Smooth muscle cell (in vitro differentiated cells): ENCODE measurements around the gene LRRC61. TPM values are rescaled to one million over a fixed set of nuclear protein-coding genes. Genes with fewer than 3 reads are reported as not detected.
A peak's percentile ranks its signal among the peaks of the same experiment; 100 is the strongest.

Source experiments
- DNase-seq: peaks from one replicate; lab custom pipeline; 2025; ENCODE audit not compliant: unreplicated experiment; lab: John Stamatoyannopoulos, UW
- H2AFZ ChIP-seq: fragments of 200-600 bp; sonication (generic); 2 replicates; pipeline ENCODE4 v1.6.0; 2016; ENCODE audit warnings: antibody characterized with exemption, low read depth, mild to moderate bottlenecking
- H3F3A ChIP-seq: fragments of 200-600 bp; sonication (generic); 2 replicates; pipeline ENCODE4 v1.6.0; 2017; ENCODE audit warnings: antibody characterized with exemption, low read depth
- H3K27ac ChIP-seq: fragments of 200-600 bp; sonication (generic); 2 replicates; pipeline ENCODE4 v1.5.1; 2016; ENCODE audit warnings: low read depth, mild to moderate bottlenecking
- H3K27me3 ChIP-seq: fragments of 200-600 bp; sonication (generic); 2 replicates; pipeline ENCODE4 v1.6.1; 2016; ENCODE audit warnings: low read depth, mild to moderate bottlenecking
- H3K36me3 ChIP-seq: fragments of 200-600 bp; sonication (generic); 2 replicates; pipeline ENCODE4 v1.5.1; 2016; ENCODE audit warnings: low read depth
- H3K4me1 ChIP-seq: fragments of 200-600 bp; sonication (generic); 2 replicates; pipeline ENCODE4 v1.5.1; 2016; ENCODE audit warnings: low read depth
- H3K4me2 ChIP-seq: fragments of 200-600 bp; sonication (generic); 2 replicates; pipeline ENCODE4 v1.6.0; 2016; ENCODE audit warnings: mild to moderate bottlenecking
- H3K4me3 ChIP-seq: fragments of 200-600 bp; sonication (generic); 2 replicates; pipeline ENCODE4 v1.5.1; 2016; ENCODE audit warnings: mild to moderate bottlenecking
- H3K79me2 ChIP-seq: fragments of 200-600 bp; sonication (generic); 2 replicates; pipeline ENCODE4 v1.6.0; 2016; ENCODE audit warnings: low read depth, mild to moderate bottlenecking
- H3K9ac ChIP-seq: fragments of 200-600 bp; sonication (generic); 2 replicates; pipeline ENCODE4 v1.6.0; 2016; ENCODE audit warnings: low read depth
- H3K9me3 ChIP-seq: fragments of 200-600 bp; sonication (generic); replicated peaks from 2 replicates; pipeline ENCODE4 v1.5.1; 2016; ENCODE audit warnings: low read depth
- H4K20me1 ChIP-seq: fragments of 200-600 bp; sonication (generic); 2 replicates; pipeline ENCODE4 v1.6.0; 2016; ENCODE audit warnings: low read depth
- WGBS: methylation state at CpG from one replicate; pipeline ENCODE4 v1.1.7; 2016; ENCODE audit warnings: low lambda C conversion rate; 5-methylcytosine and 5-hydroxymethylcytosine counted together
- polyA plus RNA-seq: library from polyadenylated mRNA; unstranded; fragments of >200 nt; fragmentation: Nextera tagmentation; extraction: Ambion mirVana; gene quantifications from 2 replicates; pipeline ENCODE4 v1.2.1, GENCODE V29; 2016
- total RNA-seq: library from RNA; depleted of rRNA; stranded (reverse); fragments of >200 nt; gene quantifications from 2 replicates; pipeline ENCODE4 v1.2.3, GENCODE V29; 2014
- TF ChIP-seq, protein P1 (sequence below): fragments of 200-600 bp; sonication (generic); IDR thresholded peaks from 2 replicates; pipeline ENCODE4 v1.5.1; 2017; ENCODE audit warnings: borderline replicate concordance, mild to moderate bottlenecking, antibody characterized with exemption; ENCODE audit not compliant: insufficient read depth, poor library complexity, severe bottlenecking

The LRRC61 gene
- total and polyA plus RNA-seq, 2 experiments from 2014 or later: 6.9 to 14.7 TPM

DNA sequence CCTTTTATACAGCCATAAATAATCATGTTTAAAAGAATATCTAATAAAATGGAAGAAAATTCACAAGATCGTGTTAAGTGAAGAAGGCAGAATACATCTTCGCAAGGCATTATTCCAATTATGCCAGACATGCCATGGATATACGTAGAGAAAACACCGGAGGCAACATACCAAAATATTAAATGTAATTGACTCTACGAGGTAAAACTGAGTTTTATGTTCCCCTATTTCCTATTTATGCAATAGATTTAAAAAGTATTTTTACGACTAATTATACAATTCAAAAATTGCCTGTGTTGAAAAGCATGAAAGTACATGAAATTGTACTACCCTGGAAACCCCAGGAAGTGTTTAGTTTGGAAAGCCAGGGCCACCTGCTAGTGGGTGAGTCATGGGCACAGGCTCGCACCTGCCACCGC is 44.5 kb downstream of the LRRC61 start:
- no peaks in the 10 kb centered on the region for H3K27me3 ChIP-seq
- peak overlapping the region; percentile 79 for H3K4me3 ChIP-seq
- H3K79me2 ChIP-seq: peaks cover 15% of the 10 kb centered on the region
- H2AFZ ChIP-seq: peak overlapping the region; percentile 93
- H4K20me1 ChIP-seq: peaks cover 5% of the 10 kb centered on the region
- WGBS: 61% methylated on average over 8 of the region's 8 CpGs
- H3K9ac ChIP-seq: no peak overlapping the region
- H3K36me3 ChIP-seq: no peaks in the 10 kb centered on the region
- H3K9me3 ChIP-seq: no peaks in the 10 kb centered on the region
- DNase-seq: no peak
- TF ChIP-seq, protein P1, sequence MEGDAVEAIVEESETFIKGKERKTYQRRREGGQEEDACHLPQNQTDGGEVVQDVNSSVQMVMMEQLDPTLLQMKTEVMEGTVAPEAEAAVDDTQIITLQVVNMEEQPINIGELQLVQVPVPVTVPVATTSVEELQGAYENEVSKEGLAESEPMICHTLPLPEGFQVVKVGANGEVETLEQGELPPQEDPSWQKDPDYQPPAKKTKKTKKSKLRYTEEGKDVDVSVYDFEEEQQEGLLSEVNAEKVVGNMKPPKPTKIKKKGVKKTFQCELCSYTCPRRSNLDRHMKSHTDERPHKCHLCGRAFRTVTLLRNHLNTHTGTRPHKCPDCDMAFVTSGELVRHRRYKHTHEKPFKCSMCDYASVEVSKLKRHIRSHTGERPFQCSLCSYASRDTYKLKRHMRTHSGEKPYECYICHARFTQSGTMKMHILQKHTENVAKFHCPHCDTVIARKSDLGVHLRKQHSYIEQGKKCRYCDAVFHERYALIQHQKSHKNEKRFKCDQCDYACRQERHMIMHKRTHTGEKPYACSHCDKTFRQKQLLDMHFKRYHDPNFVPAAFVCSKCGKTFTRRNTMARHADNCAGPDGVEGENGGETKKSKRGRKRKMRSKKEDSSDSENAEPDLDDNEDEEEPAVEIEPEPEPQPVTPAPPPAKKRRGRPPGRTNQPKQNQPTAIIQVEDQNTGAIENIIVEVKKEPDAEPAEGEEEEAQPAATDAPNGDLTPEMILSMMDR: no peak
- peaks cover 21% of the 10 kb centered on the region for H3K4me1 ChIP-seq
- H3K27ac ChIP-seq: peak overlapping the region; percentile 91
- peaks cover 18% of the 10 kb centered on the region for H3F3A ChIP-seq
- H3K4me2 ChIP-seq: peak overlapping the region; percentile 97

DNA sequence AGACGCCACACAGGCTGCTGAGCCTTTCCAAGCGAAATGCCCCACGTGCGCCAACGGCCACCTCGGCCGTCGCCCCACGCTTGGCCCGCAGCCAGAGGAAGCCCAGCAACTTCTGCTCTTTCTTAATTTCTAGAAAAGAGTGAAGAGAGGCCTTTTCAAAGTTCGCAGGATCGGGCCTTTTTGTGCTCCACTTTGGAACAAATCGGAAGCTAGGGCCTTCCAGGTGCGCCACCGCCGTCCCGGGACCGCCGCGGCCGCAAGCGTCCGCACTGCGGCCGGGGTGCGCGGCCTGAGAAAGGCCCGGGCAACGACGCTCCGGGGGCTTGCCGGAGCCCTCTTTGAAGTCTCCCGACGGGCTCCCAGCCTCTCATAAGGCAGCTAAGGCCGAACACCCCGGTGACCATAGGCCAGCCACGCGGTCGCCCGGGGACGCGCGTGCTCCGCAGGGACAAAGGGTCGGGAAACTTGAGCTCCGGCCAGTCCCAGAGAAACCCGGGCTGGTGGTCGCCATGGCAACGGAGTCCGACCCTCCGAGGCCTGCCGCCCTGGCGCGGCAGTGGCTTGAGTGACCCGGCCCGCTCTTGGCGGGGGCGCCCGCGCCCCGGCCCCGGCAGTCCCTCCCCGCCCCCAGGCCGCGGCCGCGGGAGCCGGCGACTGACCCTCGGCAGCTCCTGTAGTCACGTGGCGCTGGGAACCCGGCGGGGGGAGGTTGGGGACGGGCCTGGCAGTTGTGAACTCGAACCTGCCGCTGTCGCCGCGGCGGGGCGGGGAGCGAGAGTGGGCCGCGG is 45.1 kb downstream of the LRRC61 start, which contains the start of gene REPIN1:
REPIN1 (plus strand) TSS at position 727 of the 788 bp plus-strand sequence. CDS start 890 bp downstream, outside the sequence.
- WGBS: 5% methylated on average over 53 of the region's 85 CpGs
- peak within 1 kb of the TSS; percentile 97 for H3K4me2 ChIP-seq
- H3K27ac ChIP-seq: peak within 1 kb of the TSS; percentile 91
- DNase-seq: peak; percentile 49
- TF ChIP-seq, protein P1: no peak
- H3K36me3 ChIP-seq: no peaks in the 10 kb centered on the region
- H4K20me1 ChIP-seq: peaks cover 8% of the 10 kb centered on the region
- peak within 1 kb of the TSS; percentile 86 for H3K9ac ChIP-seq
- H3F3A ChIP-seq: peaks cover 18% of the 10 kb centered on the region
- H3K4me1 ChIP-seq: peaks cover 21% of the 10 kb centered on the region
- peak within 1 kb of the TSS; percentile 79 for H3K4me3 ChIP-seq
- H3K79me2 ChIP-seq: peaks cover 18% of the 10 kb centered on the region
- no peaks in the 10 kb centered on the region for H3K9me3 ChIP-seq
- H2AFZ ChIP-seq: peak within 1 kb of the TSS; percentile 93
- no peaks in the 10 kb centered on the region for H3K27me3 ChIP-seq

DNA sequence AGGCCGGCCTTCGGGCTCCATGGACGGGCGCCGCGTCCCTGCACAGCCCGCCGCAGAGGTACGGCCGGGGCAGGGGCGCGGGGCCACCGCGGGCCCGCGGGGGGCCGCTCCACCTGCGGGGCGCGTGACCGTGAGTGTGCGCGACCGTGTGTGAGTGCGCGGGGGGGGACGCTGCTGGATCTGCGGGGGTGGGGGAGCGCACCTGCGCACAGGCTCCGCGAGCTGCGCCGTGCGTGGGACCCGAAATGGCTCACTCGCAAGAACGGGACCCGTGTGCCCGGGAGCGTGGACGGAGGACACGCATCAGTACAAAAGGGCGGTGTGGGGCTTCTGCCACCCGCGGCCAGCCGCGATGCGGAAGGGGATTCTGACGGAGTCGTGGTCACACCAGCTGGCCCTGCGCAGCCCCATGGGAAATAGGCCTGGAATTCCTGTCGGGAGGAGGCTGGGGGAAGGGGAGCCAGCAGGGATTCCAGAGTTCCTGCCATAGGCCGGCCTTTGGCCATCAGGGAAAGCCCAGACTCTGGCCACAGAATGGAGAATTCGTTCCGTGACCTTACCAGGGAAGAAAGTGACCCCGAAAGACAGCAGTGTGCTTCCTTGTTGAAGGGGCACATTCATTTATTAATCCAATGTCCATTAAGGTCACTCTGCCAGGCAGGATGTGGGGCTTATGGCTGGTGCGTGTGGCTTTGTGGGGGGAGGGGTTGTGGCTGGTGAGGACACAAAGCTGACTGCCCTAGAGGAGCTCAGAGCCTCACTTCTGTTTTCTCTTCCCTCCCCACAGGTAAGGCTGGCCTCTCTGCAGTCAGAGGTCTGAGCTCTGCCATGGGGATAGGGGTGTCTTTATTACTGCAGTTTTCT is 46.0 kb downstream of the LRRC61 start:
- peak overlapping the region; percentile 97 for H3K4me2 ChIP-seq
- H3K9ac ChIP-seq: peak overlapping the region; percentile 86
- H3K79me2 ChIP-seq: peaks cover 21% of the 10 kb centered on the region
- H3K27ac ChIP-seq: peak overlapping the region; percentile 91
- peaks cover 21% of the 10 kb centered on the region for H3K4me1 ChIP-seq
- peaks cover 22% of the 10 kb centered on the region for H3F3A ChIP-seq
- peak; percentile 53 for DNase-seq
- under 1% methylated on average over 26 of the region's 58 CpGs for WGBS
- no peaks in the 10 kb centered on the region for H3K9me3 ChIP-seq
- no peaks in the 10 kb centered on the region for H3K36me3 ChIP-seq
- TF ChIP-seq, protein P1: no peak
- no peaks in the 10 kb centered on the region for H3K27me3 ChIP-seq
- peaks cover 15% of the 10 kb centered on the region for H4K20me1 ChIP-seq
- H2AFZ ChIP-seq: peak overlapping the region; percentile 72
- H3K4me3 ChIP-seq: peak overlapping the region; percentile 79
